Mononuclear cell (primary cell): Measurements from ENCODE around the gene TICAM2. TPM values are rescaled to one million over a fixed set of nuclear protein-coding genes. Genes with fewer than 3 reads are reported as not detected.
A peak's percentile ranks its signal among the peaks of the same experiment; 100 is the strongest.
"Not testable (repeated sequence)": the region's sequence is repeated elsewhere in the genome, so short reads cannot be mapped to it uniquely, and the experiment has no call there.

Experiments
- H3K27me3 ChIP-seq: 2 replicates; pipeline ENCODE4 v1.6.0; 2011; ENCODE audit warnings: low read length, control low read depth; ENCODE audit not compliant: insufficient read depth
- H3K4me1 ChIP-seq: 2 replicates; pipeline ENCODE4 v1.5.1; 2011; ENCODE audit warnings: mild to moderate bottlenecking, low read length, control low read depth; ENCODE audit not compliant: insufficient read depth
- H3K4me3 ChIP-seq: 2 replicates; pipeline ENCODE4 v1.5.1; 2011; ENCODE audit warnings: mild to moderate bottlenecking, low read length, moderate library complexity
- H3K9me3 ChIP-seq: 2 replicates; pipeline ENCODE4 v1.5.1; 2011; ENCODE audit warnings: low read depth, mild to moderate bottlenecking, control low read depth, low read length
- total RNA-seq: library from RNA; depleted of rRNA; stranded (reverse); fragments of >200 nt; gene quantifications from one replicate; pipeline ENCODE4 v1.2.3, GENCODE V29; 2012

The TICAM2 gene
- total RNA-seq = 1.2 TPM

DNA sequence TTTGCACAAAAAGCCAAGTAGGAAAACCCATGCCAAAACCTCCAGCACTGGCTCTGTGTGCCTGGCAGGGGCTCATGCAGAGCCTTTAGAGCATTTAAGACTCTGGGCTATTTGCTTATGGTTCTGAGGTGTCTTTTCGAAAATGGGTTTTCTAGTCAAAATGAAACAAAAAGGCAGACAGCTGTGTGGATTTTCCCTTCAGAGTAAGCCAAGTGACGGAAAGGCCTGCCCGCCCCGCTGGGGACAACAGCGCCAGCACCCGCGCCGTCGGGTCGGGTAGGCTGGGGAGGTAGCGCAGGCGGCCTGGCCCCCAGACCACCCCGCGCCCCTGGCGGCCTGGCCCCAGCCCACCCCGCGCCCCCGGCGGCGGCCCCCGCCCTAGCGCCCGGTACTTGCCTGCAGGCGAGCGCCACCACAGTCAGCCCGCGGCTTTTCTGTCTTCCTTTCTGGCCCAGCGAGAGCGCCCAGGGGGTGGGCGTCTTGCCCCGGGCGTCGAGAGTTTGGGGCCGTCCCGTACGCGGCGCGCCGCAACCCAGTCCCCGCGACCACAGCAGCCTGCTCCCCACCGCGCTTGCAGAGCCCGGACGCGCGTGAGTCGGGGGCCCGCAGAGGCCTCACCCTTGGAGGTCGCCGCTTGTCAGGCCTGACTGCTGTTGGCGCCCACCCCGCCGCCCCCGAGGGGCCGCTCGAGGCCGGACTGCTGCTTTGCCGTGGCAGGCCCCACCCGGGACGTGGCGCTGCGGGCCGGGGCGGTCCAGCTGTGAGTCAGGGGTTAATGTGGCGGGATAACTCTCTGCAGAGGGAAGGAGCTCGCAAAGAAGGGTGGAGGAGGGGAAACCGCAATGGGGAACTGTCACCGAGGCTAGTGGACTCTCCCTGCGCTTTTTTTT, at the start of gene TICAM2:
TSS of gene TICAM2 (minus strand) at position 779 of the 890 bp plus-strand sequence. CDS start 21,223 bp downstream, outside the sequence.
- peaks cover 53% of the 10 kb centered on the region for H3K4me1 ChIP-seq
- H3K4me3 ChIP-seq = peak within 1 kb of the TSS; percentile 72
- H3K27me3 ChIP-seq = no peaks in the 10 kb centered on the region
- no peaks in the 10 kb centered on the region for H3K9me3 ChIP-seq

GRCh38 chr5:115649541-115649940, 47.3 kb upstream of the TICAM2 start:
- Histone ChIP-seq H3K9me3 (no peaks in the 10 kb centered on the region), H3K27me3 (no peaks in the 10 kb centered on the region), H3K4me3 (no peak overlapping the region)

DNA sequence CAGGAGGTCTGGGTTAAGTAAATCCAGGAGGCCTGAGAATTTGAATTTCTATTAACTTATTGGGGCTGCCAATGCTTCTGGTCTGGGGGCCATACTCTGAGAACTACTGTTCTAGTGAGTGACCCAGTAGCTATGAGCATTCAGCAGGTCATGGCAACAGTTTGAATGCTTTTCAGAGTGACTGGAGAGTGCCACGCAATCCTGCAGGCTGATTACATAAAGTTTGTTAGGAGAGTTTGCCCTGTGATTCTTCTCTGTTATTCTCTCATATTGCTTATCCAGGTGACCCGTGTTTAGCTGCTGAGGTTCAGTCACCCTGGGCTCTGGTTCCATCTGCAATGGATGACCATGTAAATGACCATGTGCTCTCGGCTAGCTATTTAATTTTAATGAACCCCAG, 45.8 kb upstream of the TICAM2 start:
- no peaks in the 10 kb centered on the region for H3K4me1 ChIP-seq
- no peak overlapping the region for H3K4me3 ChIP-seq

More at GRCh38 chr5:115649541-115649940, 47.3 kb upstream of the TICAM2 start:
- H3K4me1 ChIP-seq = no peaks in the 10 kb centered on the region

DNA sequence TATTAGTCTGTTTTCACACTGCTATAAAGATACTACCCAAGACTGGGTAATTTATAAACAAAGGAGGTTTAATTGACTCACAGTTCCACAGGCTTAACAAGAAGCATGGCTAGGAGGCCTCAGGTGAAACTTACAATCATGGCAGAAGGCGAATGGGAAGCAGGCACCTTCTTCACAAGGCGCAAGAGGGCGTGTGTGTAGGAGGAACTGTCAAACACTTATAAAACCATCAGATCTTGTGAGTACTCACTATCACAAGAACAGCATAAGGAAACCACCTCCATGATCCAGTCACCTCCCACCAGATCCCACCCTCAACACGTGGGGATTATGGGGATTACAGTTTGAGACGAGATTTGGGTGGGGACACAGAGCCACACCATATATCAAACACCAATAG, 43.1 kb upstream of the TICAM2 start:
- not testable (repeated sequence) for H3K4me1 ChIP-seq, H3K27me3 ChIP-seq, H3K9me3 ChIP-seq, H3K4me3 ChIP-seq

More for the DNA sequence above, 45.8 kb upstream of the TICAM2 start:
- H3K9me3 ChIP-seq = no peaks in the 10 kb centered on the region
- peaks cover 4% of the 10 kb centered on the region for H3K27me3 ChIP-seq

DNA sequence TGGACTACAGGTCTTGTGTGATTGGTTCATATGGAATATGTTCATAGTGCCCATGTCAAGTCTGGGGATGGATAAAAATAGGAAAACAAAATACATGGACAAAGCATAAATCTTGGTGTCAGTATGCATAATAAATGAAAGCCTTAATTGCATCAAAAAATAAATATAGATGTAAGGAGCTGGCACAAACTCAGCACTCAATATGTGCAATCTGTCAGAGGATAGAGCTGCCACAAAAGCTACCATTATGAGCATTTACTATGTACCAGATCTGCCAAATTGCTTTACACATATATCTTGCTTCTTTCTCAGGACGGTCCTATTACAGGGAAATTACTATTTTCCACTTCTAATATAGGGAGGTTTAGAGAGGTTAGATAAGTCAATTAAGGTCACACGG, 41.8 kb upstream of the TICAM2 start:
- H3K4me1 ChIP-seq = no peaks in the 10 kb centered on the region
- H3K4me3 ChIP-seq = no peak overlapping the region
- peaks cover 4% of the 10 kb centered on the region for H3K27me3 ChIP-seq
- H3K9me3 ChIP-seq = no peaks in the 10 kb centered on the region

- H3K9me3 ChIP-seq = no peaks in the 10 kb centered on the region
- H3K4me1 ChIP-seq = no peaks in the 10 kb centered on the region
- H3K4me3 ChIP-seq = no peak overlapping the region
- peaks cover 7% of the 10 kb centered on the region for H3K27me3 ChIP-seq
These were observed 39.7 kb upstream of the TICAM2 start for GRCh38 chr5:115641948-115642347.

- no peaks in the 10 kb centered on the region for H3K9me3 ChIP-seq
- H3K4me1 ChIP-seq = no peaks in the 10 kb centered on the region
These were observed 38.0 kb upstream of the TICAM2 start for GRCh38 chr5:115640274-115640673.

DNA sequence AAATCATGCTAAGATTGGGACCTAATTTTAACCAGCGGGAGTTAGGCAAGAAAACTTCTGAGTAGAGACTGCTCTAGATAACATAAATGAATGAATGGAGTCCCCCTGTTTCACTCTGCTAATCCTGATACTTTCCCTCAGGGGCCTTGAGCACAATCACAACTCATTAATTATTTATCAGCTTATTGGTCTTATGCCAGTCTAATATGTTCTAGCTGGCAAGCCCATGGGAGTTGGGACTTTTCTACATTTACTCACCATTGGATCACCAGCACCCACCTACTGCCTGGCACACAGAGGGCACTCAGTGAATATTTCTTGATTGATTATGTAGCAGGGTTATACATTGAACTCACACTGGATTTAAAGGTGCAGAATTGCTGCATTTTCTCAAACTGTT, 37.1 kb upstream of the TICAM2 start:
- Histone ChIP-seq H3K4me3 (no peak overlapping the region), H3K4me1 (peaks cover 2% of the 10 kb centered on the region), H3K9me3 (no peaks in the 10 kb centered on the region), H3K27me3 (peaks cover 15% of the 10 kb centered on the region)

More at GRCh38 chr5:115640274-115640673, 38.0 kb upstream of the TICAM2 start:
- no peak overlapping the region for H3K4me3 ChIP-seq
- peaks cover 15% of the 10 kb centered on the region for H3K27me3 ChIP-seq

DNA sequence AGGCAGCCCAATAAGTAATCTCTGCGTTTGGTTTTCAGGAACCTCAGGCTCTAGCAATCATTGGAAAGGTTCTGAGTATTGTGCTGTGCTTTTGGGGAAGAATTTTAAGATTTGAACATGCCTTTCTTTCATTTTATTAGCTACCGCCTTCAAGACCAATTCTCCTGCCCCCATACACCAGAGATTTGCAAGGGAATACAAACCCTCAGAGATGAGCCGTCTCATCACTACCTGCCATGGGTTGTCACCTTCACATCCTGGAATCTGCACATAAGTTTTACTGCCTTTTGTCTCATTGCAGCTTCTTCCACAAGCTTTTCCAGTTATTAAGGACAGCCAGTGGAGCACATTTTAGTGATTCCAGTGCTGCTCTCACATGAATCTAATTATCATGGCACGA, 35.2 kb upstream of the TICAM2 start:
- Histone ChIP-seq H3K9me3 (no peaks in the 10 kb centered on the region), H3K4me1 (peaks cover 8% of the 10 kb centered on the region), H3K4me3 (no peak overlapping the region), H3K27me3 (peaks cover 11% of the 10 kb centered on the region)

DNA sequence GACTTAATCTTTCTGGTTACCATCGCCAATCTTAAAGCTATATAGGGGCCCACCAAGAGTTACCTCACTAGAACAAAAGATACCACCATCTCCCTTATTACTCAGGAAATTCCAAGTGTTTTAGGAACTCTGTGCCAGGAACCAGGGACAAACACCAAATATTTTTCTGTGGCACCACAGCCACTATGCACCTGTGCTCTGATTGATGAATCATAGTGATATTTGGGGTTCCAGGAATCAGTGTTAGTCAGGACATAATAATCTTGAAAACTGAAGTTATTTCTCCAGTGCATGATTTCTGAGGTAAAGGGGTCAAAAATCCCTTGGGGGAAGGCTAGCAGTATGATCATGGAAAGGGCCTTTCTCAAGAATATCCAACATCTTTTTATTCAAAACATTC, 33.7 kb upstream of the TICAM2 start:
- Histone ChIP-seq H3K27me3 (peaks cover 11% of the 10 kb centered on the region), H3K4me1 (peaks cover 8% of the 10 kb centered on the region), H3K4me3 (no peak overlapping the region), H3K9me3 (no peaks in the 10 kb centered on the region)

GRCh38 chr5:115634343-115635132, 32.3 kb upstream of the TICAM2 start:
- peaks cover 11% of the 10 kb centered on the region for H3K27me3 ChIP-seq
- peak overlapping the region; percentile 20 for H3K4me3 ChIP-seq
- peaks cover 8% of the 10 kb centered on the region for H3K4me1 ChIP-seq
- no peaks in the 10 kb centered on the region for H3K9me3 ChIP-seq

DNA sequence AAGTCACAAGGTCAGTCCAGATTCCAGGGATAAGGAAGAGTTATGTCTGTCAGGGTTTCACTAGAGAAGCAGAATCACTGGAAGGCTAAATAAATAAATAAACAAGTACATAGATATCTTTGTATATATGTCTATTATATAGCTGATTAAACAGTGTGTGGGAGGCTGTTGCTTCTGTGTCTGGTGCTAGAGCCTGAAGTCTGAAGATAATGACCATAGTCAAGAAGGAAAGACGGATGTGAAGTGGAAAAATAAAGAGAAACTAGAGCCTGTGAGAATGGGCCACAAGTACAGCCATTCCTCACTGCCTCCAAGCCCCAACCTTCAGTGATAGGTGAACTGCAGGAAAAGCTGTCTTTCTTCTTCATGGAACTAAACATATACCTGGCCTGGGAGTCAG, 27.6 kb upstream of the TICAM2 start:
- no peak overlapping the region for H3K4me3 ChIP-seq
- H3K4me1 ChIP-seq = peaks cover 23% of the 10 kb centered on the region
- H3K27me3 ChIP-seq = no peaks in the 10 kb centered on the region
- no peaks in the 10 kb centered on the region for H3K9me3 ChIP-seq

DNA sequence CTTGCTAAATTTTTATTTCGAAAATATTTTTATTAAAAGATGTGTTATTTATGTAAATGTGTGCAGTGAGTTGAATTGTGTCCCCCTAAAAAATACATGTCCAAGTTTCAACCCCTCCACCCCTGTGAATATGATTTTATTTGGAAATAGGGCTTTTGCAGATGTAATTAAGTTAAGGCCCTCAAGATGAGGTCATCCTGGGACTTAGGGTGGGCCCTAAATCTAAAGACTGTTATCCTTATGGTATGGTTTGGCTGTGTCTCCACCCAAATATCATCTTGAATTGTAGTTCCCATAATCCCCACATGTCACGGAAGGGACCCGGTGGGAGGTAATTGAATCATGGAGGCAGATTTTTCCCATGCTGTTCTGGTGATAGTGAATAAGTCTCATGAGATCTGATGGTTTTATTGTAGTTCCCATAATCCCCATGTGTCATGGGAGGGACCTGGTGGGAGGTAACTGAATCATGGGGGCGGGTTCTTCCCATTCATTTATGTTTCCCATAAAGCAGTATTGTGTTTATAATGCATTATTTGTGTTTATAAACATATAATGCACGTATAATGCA, 25.1 kb upstream of the TICAM2 start:
- H3K27me3 ChIP-seq = no peaks in the 10 kb centered on the region
- peaks cover 37% of the 10 kb centered on the region for H3K4me1 ChIP-seq
- no peak overlapping the region for H3K4me3 ChIP-seq
- no peaks in the 10 kb centered on the region for H3K9me3 ChIP-seq

- Histone ChIP-seq H3K4me1 (peaks cover 40% of the 10 kb centered on the region), H3K4me3 (peak overlapping the region; percentile 82), H3K9me3 (no peaks in the 10 kb centered on the region), H3K27me3 (no peaks in the 10 kb centered on the region)
These were observed 24.2 kb upstream of the TICAM2 start for GRCh38 chr5:115626445-115626823.
